NT2/D1 (cell line): ENCODE data around the gene RNF220.

ENCODE experiments used
- YY1 ChIP-seq: IDR thresholded peaks from 2 replicates; pipeline ENCODE4 v1.6.1; 2011; ENCODE audit not compliant: insufficient read length, insufficient read depth
- ZNF274 ChIP-seq: IDR thresholded peaks from 2 replicates; pipeline ENCODE4 v1.6.1; 2011; ENCODE audit warnings: mild to moderate bottlenecking, low read depth, low read length

DNA sequence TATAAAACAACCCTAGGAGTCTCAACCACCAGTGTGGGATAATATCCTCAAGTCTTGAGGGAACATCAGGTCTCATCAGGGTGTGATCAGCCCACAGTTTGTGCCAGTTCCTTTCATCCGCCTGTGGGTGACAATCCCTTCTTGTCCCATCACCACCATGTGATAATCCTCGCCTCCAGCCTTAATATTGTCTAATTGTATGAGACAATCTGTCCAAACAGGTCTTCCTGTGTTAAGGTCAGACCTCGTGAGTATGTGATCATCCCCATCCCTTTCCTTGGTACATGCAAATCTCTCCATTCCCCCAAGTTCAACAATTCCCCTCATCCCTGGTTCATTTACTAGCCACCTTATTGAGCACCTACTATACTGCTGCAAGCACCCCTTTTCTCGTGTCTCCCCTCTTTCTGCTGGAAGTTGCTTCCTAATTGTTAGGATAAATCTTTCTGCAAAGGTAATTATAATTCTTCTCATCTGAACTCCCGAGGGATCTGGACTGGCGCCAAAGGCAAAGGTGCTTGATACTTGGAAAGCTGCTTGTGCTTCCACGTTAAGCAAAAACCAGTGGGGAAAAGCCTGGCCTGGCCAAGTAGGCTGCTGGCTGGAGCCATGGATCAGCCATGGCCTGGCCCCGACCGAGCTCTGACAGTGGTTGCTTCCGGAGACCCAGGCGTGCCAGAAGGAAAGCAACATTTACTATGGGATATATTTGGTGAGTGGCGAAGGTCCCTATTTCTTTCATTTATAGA lies 92.5 kb downstream of the RNF220 start:
- TF ChIP-seq YY1: no peak
- no peak for TF ChIP-seq ZNF274
